PC-3 (cell line): ENCODE results near the gene PACS1. TPM values are rescaled to one million over a fixed set of nuclear protein-coding genes. Genes with fewer than 3 reads are reported as not detected.

ENCODE experiments used
- ATAC-seq: fragments of 200-7000 bp; cut with Tn5 transposase; 2 replicates; pipeline ENCODE4 v1.9.1; 2020; ENCODE audit warnings: mild to moderate bottlenecking, moderate library complexity
- BruUV-seq: library from RNA; stranded (reverse); fragments of 400-500 nt; replicated peaks from 2 replicates; lab custom pipeline; 2021; lab: Mats Ljungman, UMichigan
- CTCF ChIA-PET: fragments of 300-600 bp; sonication (Branson Sonifier 250); formaldehyde crosslinking; loops from one replicate; lab custom pipeline; 2022; ENCODE audit warnings: antibody characterized with exemption; lab: Charles Lee
- POLR2A ChIA-PET: fragments of 300-600 bp; sonication (Branson Sonifier 250); formaldehyde crosslinking; loops from one replicate; lab custom pipeline; 2022; ENCODE audit warnings: antibody characterized with exemption; ENCODE audit not compliant: unreplicated experiment; lab: Charles Lee
- DNase-seq: peaks from one replicate; pipeline ENCODE4 v3.0.0-alpha.2; 2015
- H2AFZ ChIP-seq: fragments of 300-600 bp; sonication (generic); 2 replicates; pipeline ENCODE4 v1.6.0; 2016; ENCODE audit warnings: antibody characterized with exemption, low read length
- H3F3A ChIP-seq: fragments of 300-600 bp; sonication (generic); one replicate; pipeline ENCODE4 v1.6.0; 2017; ENCODE audit warnings: antibody characterized with exemption, low read length, control low read depth, mild to moderate bottlenecking; ENCODE audit not compliant: unreplicated experiment
- H3K27ac ChIP-seq: fragments of 300-600 bp; sonication (generic); 2 replicates; pipeline ENCODE4 v1.5.1; 2016; ENCODE audit warnings: mild to moderate bottlenecking, low read length
- H3K27me3 ChIP-seq: fragments of 300-600 bp; sonication (generic); 2 replicates; pipeline ENCODE4 v1.6.1; 2016; ENCODE audit warnings: low read length, mixed read lengths
- H3K36me3 ChIP-seq: fragments of 300-600 bp; sonication (generic); 2 replicates; pipeline ENCODE4 v1.6.1; 2016; ENCODE audit warnings: low read depth, mixed run types, low read length, mixed read lengths
- H3K4me1 ChIP-seq: fragments of 300-600 bp; sonication (generic); 2 replicates; pipeline ENCODE4 v1.5.1; 2016; ENCODE audit warnings: low read length; ENCODE audit not compliant: insufficient read depth
- H3K4me2 ChIP-seq: fragments of 300-600 bp; sonication (generic); 2 replicates; pipeline ENCODE4 v1.6.0; 2016; ENCODE audit warnings: low read length
- H3K4me3 ChIP-seq: fragments of 300-600 bp; sonication (generic); 2 replicates; pipeline ENCODE4 v1.5.1; 2016; ENCODE audit warnings: mild to moderate bottlenecking, low read length, mixed read lengths
- H3K79me2 ChIP-seq: fragments of 300-600 bp; sonication (generic); 2 replicates; pipeline ENCODE4 v1.6.1; 2017; ENCODE audit warnings: low read length, mixed read lengths
- H3K9ac ChIP-seq: fragments of 300-600 bp; sonication (generic); 2 replicates; pipeline ENCODE4 v1.6.0; 2016; ENCODE audit warnings: mild to moderate bottlenecking, low read length
- H3K9me2 ChIP-seq: fragments of 300-600 bp; sonication (generic); replicated peaks from 2 replicates; pipeline ENCODE4 v1.6.1; 2016; ENCODE audit warnings: mixed run types, low read length, mixed read lengths
- H3K9me3 ChIP-seq: fragments of 300-600 bp; sonication (generic); 2 replicates; pipeline ENCODE4 v1.6.1; 2016; ENCODE audit warnings: low read length, mixed read lengths
- H4K20me1 ChIP-seq: fragments of 300-600 bp; sonication (generic); 2 replicates; pipeline ENCODE4 v1.6.1; 2016; ENCODE audit warnings: low read length, mixed read lengths
- EZH2 ChIP-seq: fragments of 300-600 bp; sonication (generic); IDR thresholded peaks from one replicate; pipeline ENCODE4 v1.6.1; 2017; ENCODE audit warnings: antibody characterized with exemption, mild to moderate bottlenecking, low read length; ENCODE audit not compliant: unreplicated experiment
- EZH2phosphoT487 ChIP-seq: fragments of 300-600 bp; sonication (generic); IDR thresholded peaks from 2 replicates; pipeline ENCODE4 v1.6.1; 2018; ENCODE audit warnings: mild to moderate bottlenecking, antibody characterized with exemption, low read length, borderline replicate concordance
- intact Hi-C: fragments of 100-400 bp; cut with micrococcal nuclease; formaldehyde crosslinking; loops from 2 replicates; pipeline ENCODE4 v1.9.0; 2023
- total RNA-seq: library from RNA; depleted of rRNA; stranded (reverse); fragments of >200 nt; gene quantifications from 2 replicates; pipeline ENCODE4 v1.2.3, GENCODE V29; 2014
- TF ChIP-seq, protein P1 (sequence below): fragments of 300-600 bp; sonication (generic); conservative IDR thresholded peaks from 2 replicates; pipeline ENCODE4 v1.5.1; 2017; ENCODE audit warnings: antibody characterized with exemption, low read depth, mild to moderate bottlenecking, low read length

The PACS1 gene
- total RNA-seq, 1 experiment from 2014 or later: 28.7 TPM

DNA sequence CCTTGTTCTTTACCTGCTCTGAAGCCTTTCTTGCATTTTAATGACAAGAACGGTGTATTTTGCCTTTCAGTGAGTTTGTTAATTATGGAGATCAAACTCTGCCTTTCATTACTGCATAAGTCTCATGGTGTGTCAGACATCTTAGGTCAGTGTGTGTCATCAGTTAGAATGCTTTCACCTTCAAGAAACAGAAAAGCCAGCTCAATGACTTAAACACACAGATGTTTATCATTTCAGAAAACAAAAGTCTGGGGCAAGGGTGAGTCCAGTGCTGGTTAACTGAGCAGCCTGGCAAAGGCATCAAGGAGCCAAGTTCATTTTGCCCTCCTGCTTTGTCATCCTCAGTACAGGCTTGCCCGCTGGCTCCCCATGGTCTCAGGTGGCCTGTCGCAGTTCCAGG is 54.5 kb downstream of the PACS1 start:
- peak overlapping the region; percentile 57 for H3K4me2 ChIP-seq
- POLR2A ChIA-PET: no interaction called here
- ATAC-seq (peak; percentile 68), DNase-seq (peak; percentile 70)
- intact Hi-C loops: no loop called here
- H3K4me3 ChIP-seq: no peak overlapping the region; the same call in 1 of the 2 replicates
- H3K9ac ChIP-seq: no peak overlapping the region
- no peaks in the 10 kb centered on the region for H3K9me2 ChIP-seq
- H3K4me1 ChIP-seq: peaks cover 27% of the 10 kb centered on the region
- H2AFZ ChIP-seq: peak overlapping the region; percentile 28
- no peaks in the 10 kb centered on the region for H3K27me3 ChIP-seq
- H3K79me2 ChIP-seq: peaks cover 36% of the 10 kb centered on the region
- peak overlapping the region; percentile 60 for H3K27ac ChIP-seq
- CTCF ChIA-PET: no interaction called here
- no peaks in the 10 kb centered on the region for H3K36me3 ChIP-seq
- no TSS peak for BruUV-seq
- H3K9me3 ChIP-seq: no peaks in the 10 kb centered on the region
- TF ChIP-seq EZH2: no peak
- TF ChIP-seq, protein P1, sequence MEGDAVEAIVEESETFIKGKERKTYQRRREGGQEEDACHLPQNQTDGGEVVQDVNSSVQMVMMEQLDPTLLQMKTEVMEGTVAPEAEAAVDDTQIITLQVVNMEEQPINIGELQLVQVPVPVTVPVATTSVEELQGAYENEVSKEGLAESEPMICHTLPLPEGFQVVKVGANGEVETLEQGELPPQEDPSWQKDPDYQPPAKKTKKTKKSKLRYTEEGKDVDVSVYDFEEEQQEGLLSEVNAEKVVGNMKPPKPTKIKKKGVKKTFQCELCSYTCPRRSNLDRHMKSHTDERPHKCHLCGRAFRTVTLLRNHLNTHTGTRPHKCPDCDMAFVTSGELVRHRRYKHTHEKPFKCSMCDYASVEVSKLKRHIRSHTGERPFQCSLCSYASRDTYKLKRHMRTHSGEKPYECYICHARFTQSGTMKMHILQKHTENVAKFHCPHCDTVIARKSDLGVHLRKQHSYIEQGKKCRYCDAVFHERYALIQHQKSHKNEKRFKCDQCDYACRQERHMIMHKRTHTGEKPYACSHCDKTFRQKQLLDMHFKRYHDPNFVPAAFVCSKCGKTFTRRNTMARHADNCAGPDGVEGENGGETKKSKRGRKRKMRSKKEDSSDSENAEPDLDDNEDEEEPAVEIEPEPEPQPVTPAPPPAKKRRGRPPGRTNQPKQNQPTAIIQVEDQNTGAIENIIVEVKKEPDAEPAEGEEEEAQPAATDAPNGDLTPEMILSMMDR: no peak
- no peaks in the 10 kb centered on the region for H4K20me1 ChIP-seq
- no peaks in the 10 kb centered on the region for H3F3A ChIP-seq

DNA sequence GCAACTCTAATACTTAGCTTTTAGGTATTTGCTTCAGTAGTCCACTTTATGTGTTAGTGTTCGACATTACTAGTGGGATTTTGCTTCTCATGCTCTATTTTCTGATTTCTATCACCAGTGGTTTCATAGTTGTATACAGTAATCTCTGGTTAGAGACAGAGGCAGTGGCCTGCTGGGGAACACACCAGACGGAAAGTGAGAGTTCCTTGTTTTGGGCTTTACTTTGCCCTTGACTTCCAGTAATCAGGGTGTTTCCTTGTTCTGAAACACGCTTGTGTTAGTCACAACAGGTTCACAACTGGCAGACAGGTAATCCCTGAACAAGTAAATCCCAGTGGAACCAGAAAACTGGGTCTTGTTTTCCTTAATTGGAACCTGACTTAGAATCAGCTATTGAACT is 56.0 kb downstream of the PACS1 start:
- ATAC-seq (no peak), DNase-seq (no peak)
- H3K27me3 ChIP-seq: no peaks in the 10 kb centered on the region
- no peak overlapping the region for H2AFZ ChIP-seq
- H3K27ac ChIP-seq: no peak overlapping the region
- no peak overlapping the region for H3K4me2 ChIP-seq
- ChIA-PET POLR2A (interaction anchor here (0.7 kb wide), 1 partner anchor 10 kb away, joined by 6 read pairs; no protein-coding TSS in a partner anchor), CTCF (interaction anchor here (0.6 kb wide), 1 partner anchor 55 kb away, joined by 4 read pairs; no protein-coding TSS in a partner anchor)
- no peak overlapping the region for H3K9ac ChIP-seq
- no TSS peak for BruUV-seq
- intact Hi-C loops: no loop called here
- peaks cover 26% of the 10 kb centered on the region for H3K79me2 ChIP-seq
- H3K9me3 ChIP-seq: no peaks in the 10 kb centered on the region
- no peaks in the 10 kb centered on the region for H3F3A ChIP-seq
- H3K4me1 ChIP-seq: peaks cover 17% of the 10 kb centered on the region
- no peak overlapping the region for H3K4me3 ChIP-seq
- no peaks in the 10 kb centered on the region for H4K20me1 ChIP-seq
- no peaks in the 10 kb centered on the region for H3K9me2 ChIP-seq
- TF ChIP-seq, protein P1: no peak
- no peak for TF ChIP-seq EZH2phosphoT487
- no peaks in the 10 kb centered on the region for H3K36me3 ChIP-seq

DNA sequence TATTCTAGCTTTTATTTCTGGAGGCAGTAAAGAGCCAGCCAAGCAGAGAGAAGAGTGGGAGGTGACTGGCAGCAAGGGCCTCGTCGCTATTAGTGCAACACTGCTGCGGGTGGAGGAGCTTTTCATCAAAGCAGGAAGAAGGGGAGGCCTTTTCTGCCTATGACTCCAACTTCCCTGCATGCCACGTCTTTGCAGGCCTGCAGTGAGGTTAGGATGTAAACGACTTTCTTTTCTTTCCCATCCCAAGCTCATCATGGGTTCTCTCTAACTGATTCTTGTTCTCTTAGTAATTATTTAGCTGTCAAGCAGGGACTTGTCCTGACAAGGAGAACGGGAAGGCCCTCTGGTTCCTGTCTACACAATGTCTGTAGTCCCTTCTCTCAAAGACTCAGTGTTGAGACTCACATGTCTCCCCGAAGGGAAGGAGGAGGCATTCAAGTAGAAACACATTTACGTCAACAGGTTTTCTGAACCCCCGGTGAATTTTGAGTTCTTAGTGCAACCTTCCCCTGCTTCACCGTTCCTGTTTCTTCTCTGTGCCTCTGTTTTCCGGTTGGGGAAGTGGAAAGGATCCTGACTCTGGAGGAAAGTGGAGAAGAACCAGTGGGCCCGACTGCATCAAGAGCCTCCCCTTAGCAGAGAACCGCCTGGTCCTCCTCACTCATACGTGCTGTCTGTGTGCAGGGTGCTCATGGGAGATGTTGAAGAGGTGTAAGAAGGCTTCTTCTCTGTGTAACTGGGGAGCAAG is 56.9 kb downstream of the PACS1 start:
- Histone ChIP-seq H3K27ac (no peak overlapping the region), H4K20me1 (no peaks in the 10 kb centered on the region), H2AFZ (no peak overlapping the region), H3K9me3 (no peaks in the 10 kb centered on the region), H3K79me2 (peaks cover 26% of the 10 kb centered on the region), H3K4me3 (no peak overlapping the region), H3K4me1 (peaks cover 17% of the 10 kb centered on the region), H3K36me3 (no peaks in the 10 kb centered on the region), H3F3A (no peaks in the 10 kb centered on the region), H3K4me2 (no peak overlapping the region), H3K27me3 (no peaks in the 10 kb centered on the region), H3K9ac (no peak overlapping the region), H3K9me2 (no peaks in the 10 kb centered on the region)
- DNase-seq (no peak), ATAC-seq (peak; percentile 59)
- no TSS peak for BruUV-seq
- intact Hi-C loops: no loop called here
- ChIA-PET POLR2A (no interaction called here), CTCF (interaction anchor here (0.6 kb wide), 1 partner anchor 55 kb away, joined by 4 read pairs; no protein-coding TSS in a partner anchor)
- TF ChIP-seq EZH2phosphoT487: no peak
- TF ChIP-seq, protein P1: no peak
- TF ChIP-seq EZH2: no peak
